Smooth muscle cell (in vitro differentiated cells): ENCODE data around the gene LY9. TPM values are rescaled to one million over a fixed set of nuclear protein-coding genes. Genes with fewer than 3 reads are reported as not detected.

Experiments used
- DNase-seq: peaks from one replicate; lab custom pipeline; 2025; ENCODE audit not compliant: unreplicated experiment; lab: John Stamatoyannopoulos, UW
- H2AFZ ChIP-seq: fragments of 200-600 bp; sonication (generic); 2 replicates; pipeline ENCODE4 v1.6.0; 2016; ENCODE audit warnings: antibody characterized with exemption, low read depth, mild to moderate bottlenecking
- H3F3A ChIP-seq: fragments of 200-600 bp; sonication (generic); 2 replicates; pipeline ENCODE4 v1.6.0; 2017; ENCODE audit warnings: antibody characterized with exemption, low read depth
- H3K27ac ChIP-seq: fragments of 200-600 bp; sonication (generic); 2 replicates; pipeline ENCODE4 v1.5.1; 2016; ENCODE audit warnings: low read depth, mild to moderate bottlenecking
- H3K27me3 ChIP-seq: fragments of 200-600 bp; sonication (generic); 2 replicates; pipeline ENCODE4 v1.6.1; 2016; ENCODE audit warnings: low read depth, mild to moderate bottlenecking
- H3K36me3 ChIP-seq: fragments of 200-600 bp; sonication (generic); 2 replicates; pipeline ENCODE4 v1.5.1; 2016; ENCODE audit warnings: low read depth
- H3K4me1 ChIP-seq: fragments of 200-600 bp; sonication (generic); 2 replicates; pipeline ENCODE4 v1.5.1; 2016; ENCODE audit warnings: low read depth
- H3K4me2 ChIP-seq: fragments of 200-600 bp; sonication (generic); 2 replicates; pipeline ENCODE4 v1.6.0; 2016; ENCODE audit warnings: mild to moderate bottlenecking
- H3K4me3 ChIP-seq: fragments of 200-600 bp; sonication (generic); 2 replicates; pipeline ENCODE4 v1.5.1; 2016; ENCODE audit warnings: mild to moderate bottlenecking
- H3K79me2 ChIP-seq: fragments of 200-600 bp; sonication (generic); 2 replicates; pipeline ENCODE4 v1.6.0; 2016; ENCODE audit warnings: low read depth, mild to moderate bottlenecking
- H3K9ac ChIP-seq: fragments of 200-600 bp; sonication (generic); 2 replicates; pipeline ENCODE4 v1.6.0; 2016; ENCODE audit warnings: low read depth
- H3K9me3 ChIP-seq: fragments of 200-600 bp; sonication (generic); replicated peaks from 2 replicates; pipeline ENCODE4 v1.5.1; 2016; ENCODE audit warnings: low read depth
- H4K20me1 ChIP-seq: fragments of 200-600 bp; sonication (generic); 2 replicates; pipeline ENCODE4 v1.6.0; 2016; ENCODE audit warnings: low read depth
- WGBS: methylation state at CpG from one replicate; pipeline ENCODE4 v1.1.7; 2016; ENCODE audit warnings: low lambda C conversion rate; 5-methylcytosine and 5-hydroxymethylcytosine counted together
- polyA plus RNA-seq: library from polyadenylated mRNA; unstranded; fragments of >200 nt; fragmentation: Nextera tagmentation; extraction: Ambion mirVana; gene quantifications from 2 replicates; pipeline ENCODE4 v1.2.1, GENCODE V29; 2016
- total RNA-seq: library from RNA; depleted of rRNA; stranded (reverse); fragments of >200 nt; gene quantifications from 2 replicates; pipeline ENCODE4 v1.2.3, GENCODE V29; 2014
- TF ChIP-seq, protein P1 (sequence below): fragments of 200-600 bp; sonication (generic); IDR thresholded peaks from 2 replicates; pipeline ENCODE4 v1.5.1; 2017; ENCODE audit warnings: borderline replicate concordance, mild to moderate bottlenecking, antibody characterized with exemption; ENCODE audit not compliant: insufficient read depth, poor library complexity, severe bottlenecking

Gene LY9
- total and polyA plus RNA-seq, 2 experiments from 2014 or later = not detected

DNA sequence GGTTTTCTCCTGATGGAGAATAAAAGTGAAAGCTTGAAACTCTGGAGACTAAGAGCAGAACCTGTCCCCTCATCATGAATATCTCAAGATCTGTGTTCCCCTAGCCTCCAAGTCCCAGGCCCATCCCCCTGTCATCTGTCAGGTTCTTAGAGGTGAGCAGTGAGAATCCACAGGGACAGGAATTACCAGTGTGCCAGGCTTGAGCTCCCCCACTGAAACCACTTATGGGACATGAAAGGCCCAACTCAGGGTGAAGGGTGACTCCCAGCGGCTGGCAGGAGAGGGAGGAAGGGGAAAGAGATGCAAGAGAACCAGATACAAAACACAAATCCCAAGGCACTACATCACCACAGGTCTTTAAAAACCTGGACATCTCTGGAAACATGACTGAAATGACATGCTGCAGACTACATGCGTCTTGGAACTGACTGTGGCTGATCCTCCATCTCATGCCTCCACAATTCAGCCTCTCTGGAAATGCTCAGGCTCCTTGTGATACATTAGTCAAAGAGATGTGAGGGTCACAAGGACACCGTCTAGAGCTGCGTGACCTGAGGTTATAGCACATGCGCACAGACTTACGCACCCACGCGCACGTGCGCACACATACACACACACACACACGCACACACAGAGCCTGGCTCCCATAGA is 6.8 kb upstream of the LY9 start:
- H3K9me3 ChIP-seq = no peaks in the 10 kb centered on the region
- no peak for DNase-seq
- H4K20me1 ChIP-seq = no peaks in the 10 kb centered on the region
- no peak overlapping the region for H3K4me3 ChIP-seq
- no peak overlapping the region for H3K27ac ChIP-seq
- H3F3A ChIP-seq = no peaks in the 10 kb centered on the region
- H3K27me3 ChIP-seq = no peaks in the 10 kb centered on the region
- H3K4me1 ChIP-seq = no peaks in the 10 kb centered on the region
- H3K4me2 ChIP-seq = no peak overlapping the region
- H3K79me2 ChIP-seq = no peaks in the 10 kb centered on the region
- H3K9ac ChIP-seq = no peak overlapping the region
- no peaks in the 10 kb centered on the region for H3K36me3 ChIP-seq
- TF ChIP-seq, protein P1, sequence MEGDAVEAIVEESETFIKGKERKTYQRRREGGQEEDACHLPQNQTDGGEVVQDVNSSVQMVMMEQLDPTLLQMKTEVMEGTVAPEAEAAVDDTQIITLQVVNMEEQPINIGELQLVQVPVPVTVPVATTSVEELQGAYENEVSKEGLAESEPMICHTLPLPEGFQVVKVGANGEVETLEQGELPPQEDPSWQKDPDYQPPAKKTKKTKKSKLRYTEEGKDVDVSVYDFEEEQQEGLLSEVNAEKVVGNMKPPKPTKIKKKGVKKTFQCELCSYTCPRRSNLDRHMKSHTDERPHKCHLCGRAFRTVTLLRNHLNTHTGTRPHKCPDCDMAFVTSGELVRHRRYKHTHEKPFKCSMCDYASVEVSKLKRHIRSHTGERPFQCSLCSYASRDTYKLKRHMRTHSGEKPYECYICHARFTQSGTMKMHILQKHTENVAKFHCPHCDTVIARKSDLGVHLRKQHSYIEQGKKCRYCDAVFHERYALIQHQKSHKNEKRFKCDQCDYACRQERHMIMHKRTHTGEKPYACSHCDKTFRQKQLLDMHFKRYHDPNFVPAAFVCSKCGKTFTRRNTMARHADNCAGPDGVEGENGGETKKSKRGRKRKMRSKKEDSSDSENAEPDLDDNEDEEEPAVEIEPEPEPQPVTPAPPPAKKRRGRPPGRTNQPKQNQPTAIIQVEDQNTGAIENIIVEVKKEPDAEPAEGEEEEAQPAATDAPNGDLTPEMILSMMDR = no peak
- no peak overlapping the region for H2AFZ ChIP-seq
- WGBS = 93% methylated on average over 11 of the region's 11 CpGs

DNA sequence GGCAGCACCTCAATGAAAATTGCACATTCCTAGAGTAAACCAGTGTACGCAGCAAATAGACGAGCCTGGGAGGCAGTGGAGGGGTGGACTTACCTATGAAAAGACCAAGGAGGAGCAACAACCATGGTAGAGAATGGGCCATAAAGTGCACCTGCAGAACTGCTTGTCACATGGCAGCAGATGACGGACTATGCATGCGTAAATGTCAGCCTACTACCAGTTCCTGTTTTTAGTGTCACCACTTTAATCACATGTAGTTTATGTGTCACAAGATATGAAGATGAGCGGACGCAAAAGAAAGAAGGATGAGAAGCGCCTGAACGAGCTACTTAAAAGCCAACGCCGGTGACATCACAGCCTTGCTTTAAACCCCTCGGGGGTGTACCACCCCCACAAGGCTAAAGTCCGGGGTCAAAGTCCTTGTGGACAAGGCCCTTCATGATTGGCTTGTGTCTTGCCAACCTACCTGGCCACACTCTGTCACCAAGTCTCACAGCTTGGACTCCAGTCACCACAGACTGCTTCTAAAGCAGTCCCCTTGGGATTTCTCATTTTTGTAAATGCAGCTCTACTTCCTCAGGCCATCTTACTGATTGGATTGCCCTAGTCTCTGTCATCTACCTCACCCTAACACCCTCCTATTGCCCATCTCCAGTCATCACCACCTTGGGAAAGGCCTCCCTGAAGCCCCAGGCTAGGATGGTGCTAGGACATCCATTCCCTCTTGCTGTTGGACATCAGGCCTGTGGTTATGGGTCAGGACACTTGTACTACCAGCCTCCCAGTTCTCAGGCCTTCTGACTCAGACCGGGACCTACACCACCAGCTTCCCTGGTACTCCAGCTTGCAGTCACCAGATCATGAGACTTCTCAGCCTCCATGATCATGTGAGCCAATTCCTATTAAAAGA is 6.0 kb upstream of the LY9 start:
- WGBS = 96% methylated on average over 13 of the region's 13 CpGs
- no peak overlapping the region for H3K27ac ChIP-seq
- no peak for DNase-seq

GRCh38 chr1:160794376-160794775 is 1.6 kb upstream of the LY9 start:
- H3K79me2 ChIP-seq = no peaks in the 10 kb centered on the region
- no peaks in the 10 kb centered on the region for H3K27me3 ChIP-seq
- no peaks in the 10 kb centered on the region for H4K20me1 ChIP-seq
- no peaks in the 10 kb centered on the region for H3F3A ChIP-seq
- H2AFZ ChIP-seq = no peak overlapping the region
- H3K27ac ChIP-seq = no peak overlapping the region
- no peak overlapping the region for H3K4me3 ChIP-seq
- H3K36me3 ChIP-seq = no peaks in the 10 kb centered on the region
- WGBS = 54% methylated on average over 3 of the region's 3 CpGs
- TF ChIP-seq, protein P1 = no peak
- H3K4me2 ChIP-seq = no peak overlapping the region
- H3K9ac ChIP-seq = no peak overlapping the region
- no peaks in the 10 kb centered on the region for H3K9me3 ChIP-seq
- H3K4me1 ChIP-seq = no peaks in the 10 kb centered on the region
- DNase-seq = no peak

More for the DNA sequence above, 6.0 kb upstream of the LY9 start:
- H4K20me1 ChIP-seq = no peaks in the 10 kb centered on the region
- H3K4me3 ChIP-seq = no peak overlapping the region
- TF ChIP-seq, protein P1 = no peak
- H3K9me3 ChIP-seq = no peaks in the 10 kb centered on the region
- H2AFZ ChIP-seq = no peak overlapping the region
- H3K9ac ChIP-seq = no peak overlapping the region
- no peaks in the 10 kb centered on the region for H3K36me3 ChIP-seq
- H3K4me1 ChIP-seq = no peaks in the 10 kb centered on the region
- H3F3A ChIP-seq = no peaks in the 10 kb centered on the region
- no peaks in the 10 kb centered on the region for H3K27me3 ChIP-seq
- no peak overlapping the region for H3K4me2 ChIP-seq
- no peaks in the 10 kb centered on the region for H3K79me2 ChIP-seq
